Measurements from ENCODE around the gene DDR1. TPM values are rescaled to one million over a fixed set of nuclear protein-coding genes. Genes with fewer than 3 reads are reported as not detected.

The DDR1 gene
- total RNA-seq, 1 experiment from 2014 or later, result 230 TPM

GRCh38 chr6:30914076-30914853, 29.9 kb downstream of the DDR1 start, which contains the start of gene VARS2 (continued):
- TF ChIP-seq CREM (CRISPR knock-in tag; IDR thresholded peaks at IDR 0.05), result peak; percentile 17; the same call in 1 of the 2 replicates
- peak; percentile 99 for TF ChIP-seq ZNF423 (CRISPR knock-in tag; IDR thresholded peaks at IDR 0.05)
- peak; percentile 66; the same call in 1 of the 2 replicates for TF ChIP-seq GABPB1 (CRISPR knock-in tag; IDR thresholded peaks at IDR 0.05)
- no peak for TF ChIP-seq IRF2 (CRISPR knock-in tag; IDR thresholded peaks at IDR 0.05; ENCODE audit: borderline replicate concordance, low read depth)
- TF ChIP-seq SOX15 (CRISPR knock-in tag; IDR thresholded peaks at IDR 0.05), result no peak
- TF ChIP-seq ZNF263 (CRISPR knock-in tag; IDR thresholded peaks at IDR 0.05; ENCODE audit: low read depth), result no peak
- no peak for TF ChIP-seq JAZF1 (CRISPR knock-in tag; IDR thresholded peaks at IDR 0.05)
- peak; percentile 89 for TF ChIP-seq MYBL2 (CRISPR knock-in tag; IDR thresholded peaks at IDR 0.05)
- TF ChIP-seq FOXK1 (CRISPR knock-in tag; IDR thresholded peaks at IDR 0.05), result peak; percentile 46; the same call in 1 of the 2 replicates
- TF ChIP-seq TEAD4 (CRISPR knock-in tag; IDR thresholded peaks at IDR 0.05), result 0 out of 2 replicates have a peak, but pooled peaks have one; percentile 49
- TF ChIP-seq SMAD4 (CRISPR knock-in tag; IDR thresholded peaks at IDR 0.05), result no peak
- TF ChIP-seq GRHL2 (CRISPR knock-in tag; IDR thresholded peaks at IDR 0.05; ENCODE audit: insufficient replicate concordance, severe bottlenecking), result no peak
- TF ChIP-seq TEAD1 (CRISPR knock-in tag; IDR thresholded peaks at IDR 0.05), result peak; percentile 65; the same call in 1 of the 2 replicates
- peak; percentile 82; the same call in 1 of the 2 replicates for TF ChIP-seq ZNF219 (CRISPR knock-in tag; IDR thresholded peaks at IDR 0.05; ENCODE audit: borderline replicate concordance)
- TF ChIP-seq, protein P1, sequence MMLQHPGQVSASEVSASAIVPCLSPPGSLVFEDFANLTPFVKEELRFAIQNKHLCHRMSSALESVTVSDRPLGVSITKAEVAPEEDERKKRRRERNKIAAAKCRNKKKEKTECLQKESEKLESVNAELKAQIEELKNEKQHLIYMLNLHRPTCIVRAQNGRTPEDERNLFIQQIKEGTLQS (CRISPR knock-in tag; conservative IDR thresholded peaks at IDR 0.05), result no peak
- peak; percentile 79; the same call in 1 of the 2 replicates for TF ChIP-seq ELF4 (CRISPR knock-in tag; IDR thresholded peaks at IDR 0.05; ENCODE audit: low read depth)
- no peak for TF ChIP-seq NR3C1 (CRISPR knock-in tag; conservative IDR thresholded peaks at IDR 0.05; ENCODE audit: low read depth)
- no peak for TF ChIP-seq TCF7 (CRISPR knock-in tag; IDR thresholded peaks at IDR 0.05; ENCODE audit: low read depth)
- no peak for TF ChIP-seq IRF1 (CRISPR knock-in tag; IDR thresholded peaks at IDR 0.05)
- TF ChIP-seq ZBTB21 (CRISPR knock-in tag; IDR thresholded peaks at IDR 0.05; ENCODE audit: borderline replicate concordance), result no peak
- TF ChIP-seq, protein P2, sequence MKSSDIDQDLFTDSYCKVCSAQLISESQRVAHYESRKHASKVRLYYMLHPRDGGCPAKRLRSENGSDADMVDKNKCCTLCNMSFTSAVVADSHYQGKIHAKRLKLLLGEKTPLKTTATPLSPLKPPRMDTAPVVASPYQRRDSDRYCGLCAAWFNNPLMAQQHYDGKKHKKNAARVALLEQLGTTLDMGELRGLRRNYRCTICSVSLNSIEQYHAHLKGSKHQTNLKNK (CRISPR knock-in tag; IDR thresholded peaks at IDR 0.05), result peak; percentile 33; the same call in 1 of the 2 replicates
- no peak for TF ChIP-seq OVOL2 (CRISPR knock-in tag; IDR thresholded peaks at IDR 0.05; ENCODE audit: borderline replicate concordance)
- TF ChIP-seq, protein P3, sequence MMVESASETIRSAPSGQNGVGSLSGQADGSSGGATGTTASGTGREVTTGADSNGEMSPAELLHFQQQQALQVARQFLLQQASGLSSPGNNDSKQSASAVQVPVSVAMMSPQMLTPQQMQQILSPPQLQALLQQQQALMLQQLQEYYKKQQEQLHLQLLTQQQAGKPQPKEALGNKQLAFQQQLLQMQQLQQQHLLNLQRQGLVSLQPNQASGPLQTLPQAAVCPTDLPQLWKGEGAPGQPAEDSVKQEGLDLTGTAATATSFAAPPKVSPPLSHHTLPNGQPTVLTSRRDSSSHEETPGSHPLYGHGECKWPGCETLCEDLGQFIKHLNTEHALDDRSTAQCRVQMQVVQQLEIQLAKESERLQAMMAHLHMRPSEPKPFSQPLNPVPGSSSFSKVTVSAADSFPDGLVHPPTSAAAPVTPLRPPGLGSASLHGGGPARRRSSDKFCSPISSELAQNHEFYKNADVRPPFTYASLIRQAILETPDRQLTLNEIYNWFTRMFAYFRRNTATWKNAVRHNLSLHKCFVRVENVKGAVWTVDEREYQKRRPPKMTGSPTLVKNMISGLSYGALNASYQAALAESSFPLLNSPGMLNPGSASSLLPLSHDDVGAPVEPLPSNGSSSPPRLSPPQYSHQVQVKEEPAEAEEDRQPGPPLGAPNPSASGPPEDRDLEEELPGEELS (CRISPR knock-in tag; IDR thresholded peaks at IDR 0.05), result peak; percentile 80; the same call in 1 of the 2 replicates
- TF ChIP-seq NR2C2 (CRISPR knock-in tag; IDR thresholded peaks at IDR 0.05), result no peak
- no peak; the same call in 1 of the 2 replicates for TF ChIP-seq CREB1 (CRISPR knock-in tag; IDR thresholded peaks at IDR 0.05)
- TF ChIP-seq, protein P4, sequence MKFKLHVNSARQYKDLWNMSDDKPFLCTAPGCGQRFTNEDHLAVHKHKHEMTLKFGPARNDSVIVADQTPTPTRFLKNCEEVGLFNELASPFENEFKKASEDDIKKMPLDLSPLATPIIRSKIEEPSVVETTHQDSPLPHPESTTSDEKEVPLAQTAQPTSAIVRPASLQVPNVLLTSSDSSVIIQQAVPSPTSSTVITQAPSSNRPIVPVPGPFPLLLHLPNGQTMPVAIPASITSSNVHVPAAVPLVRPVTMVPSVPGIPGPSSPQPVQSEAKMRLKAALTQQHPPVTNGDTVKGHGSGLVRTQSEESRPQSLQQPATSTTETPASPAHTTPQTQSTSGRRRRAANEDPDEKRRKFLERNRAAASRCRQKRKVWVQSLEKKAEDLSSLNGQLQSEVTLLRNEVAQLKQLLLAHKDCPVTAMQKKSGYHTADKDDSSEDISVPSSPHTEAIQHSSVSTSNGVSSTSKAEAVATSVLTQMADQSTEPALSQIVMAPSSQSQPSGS (CRISPR knock-in tag; IDR thresholded peaks at IDR 0.05; ENCODE audit: borderline replicate concordance, low read depth), result no peak
- TF ChIP-seq, protein P5, sequence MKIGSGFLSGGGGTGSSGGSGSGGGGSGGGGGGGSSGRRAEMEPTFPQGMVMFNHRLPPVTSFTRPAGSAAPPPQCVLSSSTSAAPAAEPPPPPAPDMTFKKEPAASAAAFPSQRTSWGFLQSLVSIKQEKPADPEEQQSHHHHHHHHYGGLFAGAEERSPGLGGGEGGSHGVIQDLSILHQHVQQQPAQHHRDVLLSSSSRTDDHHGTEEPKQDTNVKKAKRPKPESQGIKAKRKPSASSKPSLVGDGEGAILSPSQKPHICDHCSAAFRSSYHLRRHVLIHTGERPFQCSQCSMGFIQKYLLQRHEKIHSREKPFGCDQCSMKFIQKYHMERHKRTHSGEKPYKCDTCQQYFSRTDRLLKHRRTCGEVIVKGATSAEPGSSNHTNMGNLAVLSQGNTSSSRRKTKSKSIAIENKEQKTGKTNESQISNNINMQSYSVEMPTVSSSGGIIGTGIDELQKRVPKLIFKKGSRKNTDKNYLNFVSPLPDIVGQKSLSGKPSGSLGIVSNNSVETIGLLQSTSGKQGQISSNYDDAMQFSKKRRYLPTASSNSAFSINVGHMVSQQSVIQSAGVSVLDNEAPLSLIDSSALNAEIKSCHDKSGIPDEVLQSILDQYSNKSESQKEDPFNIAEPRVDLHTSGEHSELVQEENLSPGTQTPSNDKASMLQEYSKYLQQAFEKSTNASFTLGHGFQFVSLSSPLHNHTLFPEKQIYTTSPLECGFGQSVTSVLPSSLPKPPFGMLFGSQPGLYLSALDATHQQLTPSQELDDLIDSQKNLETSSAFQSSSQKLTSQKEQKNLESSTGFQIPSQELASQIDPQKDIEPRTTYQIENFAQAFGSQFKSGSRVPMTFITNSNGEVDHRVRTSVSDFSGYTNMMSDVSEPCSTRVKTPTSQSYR (CRISPR knock-in tag; IDR thresholded peaks at IDR 0.05), result no peak
- TF ChIP-seq, protein P6, sequence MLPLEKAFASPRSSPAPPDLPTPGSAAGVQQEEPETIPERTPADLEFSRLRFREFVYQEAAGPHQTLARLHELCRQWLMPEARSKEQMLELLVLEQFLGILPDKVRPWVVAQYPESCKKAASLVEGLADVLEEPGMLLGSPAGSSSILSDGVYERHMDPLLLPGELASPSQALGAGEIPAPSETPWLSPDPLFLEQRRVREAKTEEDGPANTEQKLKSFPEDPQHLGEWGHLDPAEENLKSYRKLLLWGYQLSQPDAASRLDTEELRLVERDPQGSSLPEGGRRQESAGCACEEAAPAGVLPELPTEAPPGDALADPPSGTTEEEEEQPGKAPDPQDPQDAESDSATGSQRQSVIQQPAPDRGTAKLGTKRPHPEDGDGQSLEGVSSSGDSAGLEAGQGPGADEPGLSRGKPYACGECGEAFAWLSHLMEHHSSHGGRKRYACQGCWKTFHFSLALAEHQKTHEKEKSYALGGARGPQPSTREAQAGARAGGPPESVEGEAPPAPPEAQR (CRISPR knock-in tag; IDR thresholded peaks at IDR 0.05), result no peak
- no peak; the same call in 1 of the 2 replicates for TF ChIP-seq ATF1 (CRISPR knock-in tag; IDR thresholded peaks at IDR 0.05)
- no peak for TF ChIP-seq KAT7 (CRISPR knock-in tag; IDR thresholded peaks at IDR 0.05; ENCODE audit: borderline replicate concordance)
- no peak for TF ChIP-seq HMGA2 (CRISPR knock-in tag; IDR thresholded peaks at IDR 0.05)
